IMR-90 (cell line): ENCODE results near the gene TAAR2. TPM values are rescaled to one million over a fixed set of nuclear protein-coding genes. Genes with fewer than 3 reads are reported as not detected.

Source experiments
- ATAC-seq: fragments of 200-7000 bp; cut with Tn5 transposase; 2 replicates; pipeline ENCODE4 v1.9.1; 2020; ENCODE audit warnings: low read depth, mild to moderate bottlenecking, moderate library complexity
- Bru-seq: library from RNA; stranded (reverse); fragments of 400-500 nt; gene quantifications from one replicate; lab custom pipeline; 2021; lab: Mats Ljungman, UMichigan
- BruChase-seq, 2 experiments: library from RNA; stranded (reverse); fragments of 400-500 nt; gene quantifications; one replicate each; lab custom pipeline; 2021; lab: Mats Ljungman, UMichigan
- BruUV-seq: library from RNA; stranded (reverse); fragments of 400-500 nt; replicated peaks from 2 replicates; lab custom pipeline; 2021; lab: Mats Ljungman, UMichigan
- CTCF ChIA-PET: fragments of 300-600 bp; formaldehyde crosslinking; extraction: SDS; loops from one replicate; lab custom pipeline; 2021; ENCODE audit warnings: antibody characterized with exemption; lab: Yijun Ruan, JAX
- POLR2A ChIA-PET: fragments of 300-600 bp; sonication (Branson Sonifier 250); formaldehyde crosslinking; loops from one replicate; lab custom pipeline; 2022; ENCODE audit warnings: antibody characterized with exemption; ENCODE audit not compliant: unreplicated experiment; lab: Charles Lee
- DNase-seq: peaks from one replicate; pipeline ENCODE4 v3.0.0; 2013
- H2AFZ ChIP-seq: replicated peaks from 2 replicates; pipeline ENCODE3; 2013; ENCODE audit warnings: low read length, mild to moderate bottlenecking; ENCODE audit not compliant: poor library complexity
- H2AK5ac ChIP-seq: 2 replicates; pipeline ENCODE4 v1.6.1; 2013; ENCODE audit warnings: low read depth, low read length, inconsistent platforms
- H2AK9ac ChIP-seq: replicated peaks from 2 replicates; pipeline ENCODE3; 2013; ENCODE audit warnings: mild to moderate bottlenecking, low read depth, low read length, moderate library complexity; ENCODE audit not compliant: poor library complexity
- H2BK120ac ChIP-seq: 2 replicates; pipeline ENCODE4 v1.6.1; 2013; ENCODE audit warnings: low read depth, low read length, inconsistent platforms
- H2BK15ac ChIP-seq: 3 replicates; pipeline ENCODE4 v1.6.1; 2013; ENCODE audit warnings: low read depth, low read length, inconsistent platforms
- H2BK20ac ChIP-seq: 2 replicates; pipeline ENCODE4 v1.6.1; 2013; ENCODE audit warnings: low read depth, mild to moderate bottlenecking, inconsistent platforms, low read length, moderate library complexity
- H2BK5ac ChIP-seq: 2 replicates; pipeline ENCODE4 v1.6.1; 2013; ENCODE audit warnings: mild to moderate bottlenecking, low read depth, low read length, inconsistent platforms; ENCODE audit not compliant: poor library complexity, severe bottlenecking
- H3K14ac ChIP-seq: replicated peaks from 2 replicates; pipeline ENCODE4 v1.6.1; 2013; ENCODE audit warnings: low read depth, low read length, inconsistent platforms
- H3K18ac ChIP-seq: 2 replicates; pipeline ENCODE4 v1.6.1; 2013; ENCODE audit warnings: low read depth, low read length, control low read depth
- H3K23ac ChIP-seq: 2 replicates; pipeline ENCODE4 v1.6.1; 2013; ENCODE audit warnings: low read depth, low read length, inconsistent platforms
- H3K27ac ChIP-seq: 2 replicates; pipeline ENCODE4 v1.5.1; 2013; ENCODE audit warnings: mild to moderate bottlenecking, control low read depth, low read length; ENCODE audit not compliant: insufficient read depth
- H3K27me3 ChIP-seq: 2 replicates; pipeline ENCODE4 v1.6.1; 2013; ENCODE audit warnings: low read length; ENCODE audit not compliant: control insufficient read depth, insufficient read depth
- H3K36me3 ChIP-seq: 2 replicates; pipeline ENCODE4 v1.6.1; 2013; ENCODE audit warnings: low read length, mixed read lengths; ENCODE audit not compliant: control insufficient read depth, insufficient read depth
- H3K4ac ChIP-seq: 2 replicates; pipeline ENCODE4 v1.6.1; 2013; ENCODE audit warnings: low read depth, low read length, inconsistent platforms
- H3K4me1 ChIP-seq: 2 replicates; pipeline ENCODE4 v1.6.1; 2013; ENCODE audit warnings: low read length, mixed read lengths; ENCODE audit not compliant: control insufficient read depth, insufficient read depth
- H3K4me2 ChIP-seq: 2 replicates; pipeline ENCODE4 v1.6.1; 2013; ENCODE audit warnings: low read depth, mild to moderate bottlenecking, control low read depth, low read length, moderate library complexity
- H3K4me3 ChIP-seq: 2 replicates; pipeline ENCODE4 v1.5.1; 2013; ENCODE audit warnings: low read depth, mild to moderate bottlenecking, control low read depth, low read length, moderate library complexity; ENCODE audit not compliant: insufficient read depth
- H3K56ac ChIP-seq: 2 replicates; pipeline ENCODE4 v1.6.1; 2013; ENCODE audit warnings: low read length, inconsistent platforms; ENCODE audit not compliant: insufficient read depth; ENCODE audit errors: extremely low read depth
- H3K79me1 ChIP-seq, 2 experiments: 2 replicates each; pipeline ENCODE4 v1.6.1; 2013; ENCODE audit warnings: low read length in 2 of 2, inconsistent platforms in 1 of 2, low read depth in 1 of 2
- H3K9ac ChIP-seq: 2 replicates; pipeline ENCODE4 v1.6.1; 2013; ENCODE audit warnings: low read depth, low read length, control low read depth
- H3K9me1 ChIP-seq: 2 replicates; pipeline ENCODE4 v1.6.1; 2013; ENCODE audit warnings: low read length, inconsistent platforms; ENCODE audit not compliant: insufficient read depth
- H3K9me3 ChIP-seq: 2 replicates; pipeline ENCODE4 v1.6.1; 2013; ENCODE audit warnings: low read length; ENCODE audit not compliant: control insufficient read depth, insufficient read depth
- H4K20me1 ChIP-seq: 2 replicates; pipeline ENCODE4 v1.6.1; 2013; ENCODE audit warnings: low read length, inconsistent platforms; ENCODE audit not compliant: insufficient read depth
- H4K5ac ChIP-seq: 2 replicates; pipeline ENCODE4 v1.6.1; 2013; ENCODE audit warnings: mild to moderate bottlenecking, low read depth, low read length, control low read depth
- H4K8ac ChIP-seq, 2 experiments: 2 replicates each; pipeline ENCODE4 v1.6.1; 2013; ENCODE audit warnings: low read depth in 2 of 2, low read length in 2 of 2, control low read depth in 1 of 2, inconsistent platforms in 1 of 2
- H4K91ac ChIP-seq: 2 replicates; pipeline ENCODE4 v1.6.1; 2013; ENCODE audit warnings: low read depth, low read length, inconsistent platforms; ENCODE audit not compliant: insufficient read depth
- POLR2A ChIP-seq: IDR thresholded peaks from 2 replicates; pipeline ENCODE4 v1.6.1; 2012; ENCODE audit warnings: mild to moderate bottlenecking, low read depth, low read length
- WGBS, 2 experiments: methylation state at CpG; one replicate each; pipeline versions ENCODE4 v1.1.5 to v1.1.7; 2013; ENCODE audit warnings: missing lambda C conversion rate in 2 of 2; ENCODE audit not compliant: insufficient read length in 1 of 2; ENCODE audit errors: extremely low coverage in 2 of 2; 5-methylcytosine and 5-hydroxymethylcytosine counted together
- dilution Hi-C: fragments of 300-500 bp; cut with HindIII; formaldehyde crosslinking; loops from one replicate; pipeline ENCODE4 v1.14.3; 2018; ENCODE audit warnings: low sequenced_read_pairs; ENCODE audit not compliant: unreplicated experiment
- in situ Hi-C: fragments of 300-500 bp; cut with MboI; formaldehyde crosslinking; loops from 3 replicates; pipeline ENCODE4 v1.14.3; 2019; ENCODE audit warnings: low sequenced_read_pairs, inconsistent platforms, mixed read lengths
- intact Hi-C: fragments of 100-400 bp; cut with micrococcal nuclease; formaldehyde crosslinking; loops from 2 replicates; pipeline ENCODE4 v1.10.0; 2022
- long read RNA-seq: library from polyadenylated mRNA; unstranded; transcript quantifications from one replicate; pipeline ENCODE4 v2.0.0, GENCODE V29; 2021; ENCODE audit not compliant: unreplicated experiment
- polyA plus RNA-seq, 3 experiments: library from polyadenylated mRNA; depleted of rRNA; stranded (reverse); fragments of >200 nt; gene quantifications; 2 replicates each; pipeline ENCODE4 v1.2.3, GENCODE V29; 2012; ENCODE audit warnings: low replicate concordance in 1 of 3
- total RNA-seq: library from RNA; depleted of rRNA; stranded (reverse); fragments of >200 nt; gene quantifications from 2 replicates; pipeline ENCODE4 v1.2.3, GENCODE V29; 2012; rRNA removed
- TF ChIP-seq, protein P1 (sequence below): fragments of 150-350 bp; IDR thresholded peaks from 2 replicates; pipeline ENCODE4 v1.6.1; 2017; ENCODE audit warnings: mild to moderate bottlenecking, antibody characterized with exemption, low read length, low read depth

Gene TAAR2, protein sequence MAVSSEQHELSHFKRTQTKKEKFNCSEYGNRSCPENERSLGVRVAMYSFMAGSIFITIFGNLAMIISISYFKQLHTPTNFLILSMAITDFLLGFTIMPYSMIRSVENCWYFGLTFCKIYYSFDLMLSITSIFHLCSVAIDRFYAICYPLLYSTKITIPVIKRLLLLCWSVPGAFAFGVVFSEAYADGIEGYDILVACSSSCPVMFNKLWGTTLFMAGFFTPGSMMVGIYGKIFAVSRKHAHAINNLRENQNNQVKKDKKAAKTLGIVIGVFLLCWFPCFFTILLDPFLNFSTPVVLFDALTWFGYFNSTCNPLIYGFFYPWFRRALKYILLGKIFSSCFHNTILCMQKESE
- total RNA-seq (not detected in 2 replicates), polyA plus RNA-seq (2012; rRNA removed) (not detected in 2 replicates), Bru-seq, nascent RNA (not detected), BruChase-seq, experiment 1, labeled RNA remaining after a 6-hour chase (not detected), BruChase-seq, experiment 2, labeled RNA remaining after a 2-hour chase (not detected)
- not detected in 2 replicates for polyA plus RNA-seq (2012; cell fraction: cytosol; rRNA removed)
- not detected in 2 replicates for polyA plus RNA-seq (2012; cell fraction: nucleus; rRNA removed; ENCODE audit: low replicate concordance)
- long read RNA-seq = 0 reads

DNA sequence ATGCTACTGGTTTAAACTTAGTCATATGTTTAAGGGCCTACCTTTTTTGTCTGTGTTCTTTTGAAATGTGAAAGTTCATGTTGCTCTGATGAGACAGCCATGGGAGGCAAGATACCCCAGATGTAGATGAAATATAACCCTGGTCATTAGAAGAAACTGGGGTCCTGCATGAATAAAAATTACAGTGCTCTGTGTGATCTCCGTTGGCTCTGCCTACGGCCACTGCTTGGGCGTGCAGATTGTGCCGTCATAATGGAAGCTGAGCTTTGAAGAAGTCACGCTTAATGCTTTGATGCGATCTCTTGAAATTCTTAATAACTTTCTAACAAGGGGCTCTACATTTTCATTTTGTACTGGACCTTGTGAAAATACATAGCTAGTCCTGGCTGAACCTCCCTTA lies at the start of gene TAAR2:
Gene TAAR2, minus strand, starts transcription at position 101 of the 400 bp plus-strand sequence. Its CDS starts 0 bp downstream, at position 101.
- no peak within 1 kb of the TSS for H4K8ac ChIP-seq
- intact Hi-C loops = no loop called here
- no peak within 1 kb of the TSS for H2AK9ac ChIP-seq
- no peak within 1 kb of the TSS for H2BK15ac ChIP-seq
- H4K5ac ChIP-seq = no peak within 1 kb of the TSS
- ChIA-PET POLR2A (no interaction called here), CTCF (no interaction called here)
- DNase-seq (no peak), ATAC-seq (no peak)
- H2AFZ ChIP-seq = no peak within 1 kb of the TSS
- H3K4me2 ChIP-seq = no peak within 1 kb of the TSS
- no peak within 1 kb of the TSS for H3K14ac ChIP-seq
- dilution Hi-C loops = no loop called here
- no peak within 1 kb of the TSS for H4K91ac ChIP-seq
- H3K9me3 ChIP-seq = no peaks in the 10 kb centered on the region
- H3K9me1 ChIP-seq = no peaks in the 10 kb centered on the region
- H2BK120ac ChIP-seq = no peak within 1 kb of the TSS
- 92% methylated on average over 4 of the region's 6 CpGs; no CpG with 5 or more reads in 1 of the 2 experiments for WGBS, 2 experiments
- H3K79me1 ChIP-seq = no peaks in the 10 kb centered on the region
- BruUV-seq = no TSS peak
- H3K23ac ChIP-seq = no peak within 1 kb of the TSS
- H4K20me1 ChIP-seq = no peaks in the 10 kb centered on the region
- H3K9ac ChIP-seq = no peak within 1 kb of the TSS
- no peak within 1 kb of the TSS for H2BK5ac ChIP-seq
- H2BK20ac ChIP-seq = no peak within 1 kb of the TSS
- H3K4me3 ChIP-seq = no peak within 1 kb of the TSS
- H3K4ac ChIP-seq = no peak within 1 kb of the TSS
- H3K27me3 ChIP-seq = peaks cover 23% of the 10 kb centered on the region
- in situ Hi-C loops = no loop called here
- no peaks in the 10 kb centered on the region for H3K4me1 ChIP-seq
- no peak within 1 kb of the TSS for H3K27ac ChIP-seq
- no peak within 1 kb of the TSS for H3K18ac ChIP-seq
- H3K36me3 ChIP-seq = no peaks in the 10 kb centered on the region
- H3K56ac ChIP-seq = no peak within 1 kb of the TSS
- TF ChIP-seq POLR2A = no peak
- TF ChIP-seq, protein P1, sequence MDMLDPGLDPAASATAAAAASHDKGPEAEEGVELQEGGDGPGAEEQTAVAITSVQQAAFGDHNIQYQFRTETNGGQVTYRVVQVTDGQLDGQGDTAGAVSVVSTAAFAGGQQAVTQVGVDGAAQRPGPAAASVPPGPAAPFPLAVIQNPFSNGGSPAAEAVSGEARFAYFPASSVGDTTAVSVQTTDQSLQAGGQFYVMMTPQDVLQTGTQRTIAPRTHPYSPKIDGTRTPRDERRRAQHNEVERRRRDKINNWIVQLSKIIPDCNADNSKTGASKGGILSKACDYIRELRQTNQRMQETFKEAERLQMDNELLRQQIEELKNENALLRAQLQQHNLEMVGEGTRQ = no peak
- no peak within 1 kb of the TSS for H2AK5ac ChIP-seq
